ENCODE data around the gene SYTL2.

GRCh38 chr11:85718991-85719807, 91.7 kb downstream of the SYTL2 start:
- TF ChIP-seq, protein P1, sequence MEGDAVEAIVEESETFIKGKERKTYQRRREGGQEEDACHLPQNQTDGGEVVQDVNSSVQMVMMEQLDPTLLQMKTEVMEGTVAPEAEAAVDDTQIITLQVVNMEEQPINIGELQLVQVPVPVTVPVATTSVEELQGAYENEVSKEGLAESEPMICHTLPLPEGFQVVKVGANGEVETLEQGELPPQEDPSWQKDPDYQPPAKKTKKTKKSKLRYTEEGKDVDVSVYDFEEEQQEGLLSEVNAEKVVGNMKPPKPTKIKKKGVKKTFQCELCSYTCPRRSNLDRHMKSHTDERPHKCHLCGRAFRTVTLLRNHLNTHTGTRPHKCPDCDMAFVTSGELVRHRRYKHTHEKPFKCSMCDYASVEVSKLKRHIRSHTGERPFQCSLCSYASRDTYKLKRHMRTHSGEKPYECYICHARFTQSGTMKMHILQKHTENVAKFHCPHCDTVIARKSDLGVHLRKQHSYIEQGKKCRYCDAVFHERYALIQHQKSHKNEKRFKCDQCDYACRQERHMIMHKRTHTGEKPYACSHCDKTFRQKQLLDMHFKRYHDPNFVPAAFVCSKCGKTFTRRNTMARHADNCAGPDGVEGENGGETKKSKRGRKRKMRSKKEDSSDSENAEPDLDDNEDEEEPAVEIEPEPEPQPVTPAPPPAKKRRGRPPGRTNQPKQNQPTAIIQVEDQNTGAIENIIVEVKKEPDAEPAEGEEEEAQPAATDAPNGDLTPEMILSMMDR (IDR thresholded peaks at IDR 0.05 in 8 of 11, conservative IDR thresholded peaks at IDR 0.05 in 3 of 11): no peak
- no peak for TF ChIP-seq POLR2A (IDR thresholded peaks at IDR 0.05)
